Measurements from ENCODE around the gene CHRNB2.

GRCh38 chr1:154614247-154614646, 46.7 kb downstream of the CHRNB2 start:
- TF ChIP-seq POLR2A (IDR thresholded peaks at IDR 0.05; ENCODE audit: low read depth) (no peak), CTCF (IDR thresholded peaks at IDR 0.05) (no peak)

Measured in esophagus muscularis mucosa (tissue), 3 donors.